ENCODE measurements around the gene SLC6A19. TPM values are rescaled to one million over a fixed set of nuclear protein-coding genes. Genes with fewer than 3 reads are reported as not detected.

Gene SLC6A19
- total and polyA plus RNA-seq, 9 of the 15 experiments (the other 6 are each of a cell fraction or from before 2014, with no cell fraction given): 0.03 to 1.6 (median 0.59) TPM

DNA sequence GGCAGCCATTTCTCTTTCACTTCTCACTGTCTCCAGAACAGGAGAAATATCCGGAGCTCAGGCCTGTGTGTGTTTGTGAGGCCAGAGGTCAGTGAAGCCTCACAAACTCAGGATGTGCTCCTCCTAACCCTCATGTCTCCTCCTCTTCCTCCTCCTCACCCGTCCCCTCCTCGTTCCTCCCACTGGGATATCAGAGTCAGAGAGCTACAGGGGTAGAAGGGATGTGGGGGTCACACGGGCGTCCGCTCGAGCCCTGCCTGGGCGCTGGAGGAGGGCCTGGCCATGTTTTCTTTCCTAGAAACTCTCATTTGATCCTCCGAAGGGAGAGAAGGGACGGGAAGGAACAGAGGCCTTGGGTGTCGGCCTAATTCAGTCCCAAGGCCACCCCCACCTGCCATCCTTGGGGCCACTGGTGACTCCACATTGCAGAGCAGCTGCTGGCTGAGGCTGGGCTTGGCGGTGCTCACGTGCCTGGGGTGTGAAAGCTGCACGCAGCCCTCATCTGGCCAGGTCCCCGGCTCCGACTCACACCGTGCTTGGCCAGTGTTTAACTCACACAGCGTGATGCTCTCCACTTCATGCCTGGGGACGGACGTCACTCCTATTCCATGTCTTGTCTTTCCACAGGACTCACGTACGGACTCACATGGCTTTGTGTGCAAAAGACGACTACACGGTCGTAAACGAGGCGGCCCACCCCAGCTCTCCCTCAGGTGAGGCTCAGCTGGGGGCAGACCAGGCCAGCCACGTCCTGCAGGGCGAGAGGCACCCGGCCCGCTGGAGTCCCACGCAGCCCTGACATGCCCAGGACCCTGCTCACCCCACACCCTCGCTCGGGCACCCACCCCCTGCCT lies 22.6 kb upstream of the SLC6A19 start (continued):
- TF ChIP-seq ZNF518B (CRISPR knock-in tag; IDR thresholded peaks at IDR 0.05): no peak
- TF ChIP-seq, protein P1, sequence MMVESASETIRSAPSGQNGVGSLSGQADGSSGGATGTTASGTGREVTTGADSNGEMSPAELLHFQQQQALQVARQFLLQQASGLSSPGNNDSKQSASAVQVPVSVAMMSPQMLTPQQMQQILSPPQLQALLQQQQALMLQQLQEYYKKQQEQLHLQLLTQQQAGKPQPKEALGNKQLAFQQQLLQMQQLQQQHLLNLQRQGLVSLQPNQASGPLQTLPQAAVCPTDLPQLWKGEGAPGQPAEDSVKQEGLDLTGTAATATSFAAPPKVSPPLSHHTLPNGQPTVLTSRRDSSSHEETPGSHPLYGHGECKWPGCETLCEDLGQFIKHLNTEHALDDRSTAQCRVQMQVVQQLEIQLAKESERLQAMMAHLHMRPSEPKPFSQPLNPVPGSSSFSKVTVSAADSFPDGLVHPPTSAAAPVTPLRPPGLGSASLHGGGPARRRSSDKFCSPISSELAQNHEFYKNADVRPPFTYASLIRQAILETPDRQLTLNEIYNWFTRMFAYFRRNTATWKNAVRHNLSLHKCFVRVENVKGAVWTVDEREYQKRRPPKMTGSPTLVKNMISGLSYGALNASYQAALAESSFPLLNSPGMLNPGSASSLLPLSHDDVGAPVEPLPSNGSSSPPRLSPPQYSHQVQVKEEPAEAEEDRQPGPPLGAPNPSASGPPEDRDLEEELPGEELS (CRISPR knock-in tag; IDR thresholded peaks at IDR 0.05; ENCODE audit: borderline replicate concordance): no peak
- no peak for TF ChIP-seq DMBX1 (CRISPR knock-in tag; IDR thresholded peaks at IDR 0.05; ENCODE audit: borderline replicate concordance)
- TF ChIP-seq NONO (IDR thresholded peaks at IDR 0.05; ENCODE audit: low read depth in 2 of 2, low read length in 1 of 2): no peak
- TF ChIP-seq KLF6 (CRISPR knock-in tag; IDR thresholded peaks at IDR 0.05; ENCODE audit: borderline replicate concordance): no peak
- TF ChIP-seq, protein P2, sequence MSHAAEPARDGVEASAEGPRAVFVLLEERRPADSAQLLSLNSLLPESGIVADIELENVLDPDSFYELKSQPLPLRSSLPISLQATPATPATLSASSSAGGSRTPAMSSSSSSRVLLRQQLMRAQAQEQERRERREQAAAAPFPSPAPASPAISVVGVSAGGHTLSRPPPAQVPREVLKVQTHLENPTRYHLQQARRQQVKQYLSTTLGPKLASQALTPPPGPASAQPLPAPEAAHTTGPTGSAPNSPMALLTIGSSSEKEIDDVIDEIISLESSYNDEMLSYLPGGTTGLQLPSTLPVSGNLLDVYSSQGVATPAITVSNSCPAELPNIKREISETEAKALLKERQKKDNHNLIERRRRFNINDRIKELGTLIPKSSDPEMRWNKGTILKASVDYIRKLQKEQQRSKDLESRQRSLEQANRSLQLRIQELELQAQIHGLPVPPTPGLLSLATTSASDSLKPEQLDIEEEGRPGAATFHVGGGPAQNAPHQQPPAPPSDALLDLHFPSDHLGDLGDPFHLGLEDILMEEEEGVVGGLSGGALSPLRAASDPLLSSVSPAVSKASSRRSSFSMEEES (CRISPR knock-in tag; IDR thresholded peaks at IDR 0.05): no peak
- no peak for TF ChIP-seq ZNF311 (CRISPR knock-in tag; IDR thresholded peaks at IDR 0.05)
- TF ChIP-seq ZNF668 (CRISPR knock-in tag; IDR thresholded peaks at IDR 0.05): no peak
- TF ChIP-seq ZC3H4 (CRISPR knock-in tag; IDR thresholded peaks at IDR 0.05; ENCODE audit: borderline replicate concordance): no peak
- no peak for TF ChIP-seq MYC (IDR thresholded peaks at IDR 0.05; ENCODE audit: low read depth, low read length)
- no peak for TF ChIP-seq MYC (CRISPR knock-in tag; IDR thresholded peaks at IDR 0.05; ENCODE audit: borderline replicate concordance, low read depth)
- TF ChIP-seq SMAD3 (CRISPR knock-in tag; conservative IDR thresholded peaks at IDR 0.05): no peak
- no peak for TF ChIP-seq RHOXF2B (CRISPR knock-in tag; conservative IDR thresholded peaks at IDR 0.05)
- TF ChIP-seq MCM2 (IDR thresholded peaks at IDR 0.05; ENCODE audit: low read depth): no peak
- TF ChIP-seq L3MBTL2 (IDR thresholded peaks at IDR 0.05): peak; percentile 78
- no peak for TF ChIP-seq NR4A1 (CRISPR knock-in tag; IDR thresholded peaks at IDR 0.05)
- TF ChIP-seq NR4A1 (tag; IDR thresholded peaks at IDR 0.05): no peak
- no peak for TF ChIP-seq EZH2 (IDR thresholded peaks at IDR 0.05; ENCODE audit: borderline replicate concordance, low read depth, low read length)
- TF ChIP-seq, protein P3, sequence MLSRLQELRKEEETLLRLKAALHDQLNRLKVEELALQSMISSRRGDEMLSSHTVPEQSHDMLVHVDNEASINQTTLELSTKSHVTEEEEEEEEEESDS (CRISPR knock-in tag; IDR thresholded peaks at IDR 0.05): no peak

Measured in K562 (cell line).